ENCODE data around the gene PLEKHA4.
"Not testable (repeated sequence)": the region's sequence is repeated elsewhere in the genome, so short reads cannot be mapped to it uniquely, and the experiment has no call there.

Gene PLEKHA4

DNA sequence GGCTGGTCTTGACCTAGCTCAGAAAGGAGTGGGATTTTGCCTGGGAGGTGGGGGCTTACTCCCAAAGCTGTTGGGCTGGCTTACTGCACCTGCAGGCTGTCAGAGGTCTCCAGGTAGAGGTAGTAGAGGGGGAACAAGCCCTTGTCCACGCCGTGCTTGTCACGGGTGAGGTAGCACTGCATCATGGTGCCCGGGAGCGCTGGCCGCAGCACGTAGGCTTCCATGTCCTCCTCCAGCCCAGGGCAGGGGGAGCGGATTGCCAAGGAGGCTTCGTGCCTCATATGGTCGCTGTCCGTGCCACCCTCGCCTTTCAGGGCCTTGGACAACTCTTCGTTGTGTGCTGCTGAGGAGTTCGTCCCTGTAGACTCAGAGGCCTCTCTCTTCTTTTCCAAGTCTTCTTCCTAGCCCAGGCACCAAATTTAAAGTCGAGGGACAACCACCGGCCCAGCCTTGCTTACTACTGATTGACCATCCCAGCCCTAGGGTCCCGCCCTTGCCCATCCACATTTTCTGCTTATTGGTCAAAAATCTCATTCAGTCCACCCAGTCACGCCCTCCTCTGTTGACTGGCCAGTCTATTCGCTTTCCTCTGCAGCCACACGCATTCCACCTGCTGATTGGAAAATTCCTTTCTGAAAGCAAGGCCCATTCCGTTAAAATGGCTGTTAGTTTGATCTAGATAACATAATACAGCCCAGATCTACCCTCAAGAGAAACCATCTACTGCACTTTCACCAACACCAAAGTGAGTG is 19.6 kb upstream of the PLEKHA4 start:
- DNase-seq, result no peak

- DNase-seq, result no peak
These were observed 15.3 kb upstream of the PLEKHA4 start for GRCh38 chr19:48883726-48884125.

DNA sequence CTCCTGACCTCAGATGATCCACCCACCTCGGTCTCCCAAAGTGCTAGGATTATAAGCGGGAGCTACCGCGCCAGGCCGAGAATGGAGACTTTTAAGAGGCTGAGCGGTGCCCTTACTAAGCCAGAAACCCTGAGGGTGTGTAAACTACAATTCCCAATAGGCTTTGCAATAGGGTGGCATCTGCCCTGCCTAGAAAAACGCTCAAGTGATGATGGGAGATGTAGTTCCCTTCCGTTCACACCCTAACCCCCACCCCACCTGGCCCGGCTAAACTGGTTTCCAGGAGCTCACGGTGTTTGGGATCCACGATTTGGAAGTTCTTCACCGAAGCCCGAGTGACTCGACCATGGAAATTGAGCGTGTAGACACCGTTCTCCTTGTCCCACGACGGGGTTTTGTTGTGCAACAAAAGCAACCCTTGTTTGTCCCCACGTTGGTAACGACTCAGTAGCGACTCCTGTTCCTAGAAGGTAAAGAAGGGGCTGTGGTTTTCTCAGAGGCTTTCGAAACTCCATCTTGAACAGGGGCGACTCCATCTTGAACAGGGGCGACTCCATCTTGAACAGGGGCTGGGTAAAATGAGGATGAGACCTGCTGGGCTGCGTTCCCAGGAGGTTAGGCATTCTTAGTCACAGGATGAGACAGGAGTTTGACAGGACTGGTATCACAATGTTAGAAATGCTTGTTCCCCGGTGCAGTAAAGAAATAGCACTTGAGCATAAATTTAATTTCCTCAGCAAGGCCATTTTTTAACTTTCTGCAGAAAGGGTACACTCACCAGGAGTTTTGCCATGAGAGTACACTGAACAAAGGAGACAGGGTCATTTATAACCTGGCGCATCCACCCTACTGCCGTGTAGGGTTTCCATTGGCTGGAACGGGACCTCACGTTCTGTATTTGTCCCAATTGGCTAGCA is 13.6 kb upstream of the PLEKHA4 start:
- DNase-seq, result no peak

DNA sequence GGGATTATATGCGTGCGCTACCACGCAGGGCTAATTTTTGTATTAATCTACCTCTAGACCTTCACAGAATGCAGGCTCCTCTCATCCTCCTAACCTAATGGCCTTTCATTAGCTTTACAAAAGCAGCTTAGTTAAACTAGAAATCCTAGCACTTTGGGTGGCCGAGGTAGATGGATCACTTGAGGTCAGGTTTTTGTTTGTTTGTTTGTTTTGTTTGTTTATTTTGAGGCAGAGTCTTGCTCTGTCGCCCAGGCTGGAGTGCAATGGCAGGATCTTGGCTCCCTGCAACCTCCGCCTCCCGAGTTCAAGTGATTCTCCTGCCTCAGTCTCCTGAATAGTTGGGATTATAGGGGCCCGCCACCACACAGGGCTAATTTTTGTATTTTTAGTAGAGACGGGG is 11.3 kb upstream of the PLEKHA4 start:
- not testable (repeated sequence) for DNase-seq

GRCh38 chr19:48879025-48879637 is 10.7 kb upstream of the PLEKHA4 start:
- no peak for DNase-seq

DNA sequence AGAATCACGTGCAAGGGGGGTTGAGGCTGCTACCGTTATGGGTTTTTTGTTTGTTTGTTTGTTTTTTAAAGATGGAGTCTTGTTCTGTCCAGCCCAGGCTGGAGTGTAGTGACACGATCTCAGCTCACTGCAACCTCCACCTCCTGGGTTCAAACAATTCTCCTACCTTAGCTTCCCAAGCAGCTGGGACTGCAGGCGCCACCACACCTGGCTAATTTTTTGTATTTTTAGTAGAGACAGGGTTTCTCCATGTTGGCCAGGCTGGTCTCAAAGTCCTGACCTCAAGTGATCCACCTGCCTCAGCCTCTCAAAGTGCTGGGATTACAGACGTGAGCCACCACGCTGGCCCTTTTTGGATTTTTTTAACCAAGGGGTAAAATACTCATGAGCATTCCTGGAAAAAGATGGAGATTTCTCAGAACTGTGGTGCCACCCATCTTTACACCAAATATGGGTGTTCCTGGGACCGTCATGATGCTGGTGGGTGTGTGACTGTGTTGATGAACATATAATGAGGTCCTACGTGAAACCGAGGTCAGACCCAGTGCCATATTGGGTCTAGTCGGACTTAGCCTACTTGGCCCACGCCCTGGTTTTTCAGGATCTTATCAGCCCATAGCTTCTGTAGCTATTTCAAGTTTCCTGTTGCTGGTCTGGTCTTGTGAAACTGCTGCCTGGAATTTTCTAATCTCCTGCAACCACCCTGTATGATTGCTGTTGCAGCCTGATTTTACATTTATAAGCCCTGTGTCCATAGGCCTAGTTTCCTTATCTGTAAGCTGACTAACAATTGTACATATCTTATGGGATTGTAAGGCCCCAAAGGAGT is 10.0 kb upstream of the PLEKHA4 start:
- DNase-seq, result peak; percentile 62

DNA sequence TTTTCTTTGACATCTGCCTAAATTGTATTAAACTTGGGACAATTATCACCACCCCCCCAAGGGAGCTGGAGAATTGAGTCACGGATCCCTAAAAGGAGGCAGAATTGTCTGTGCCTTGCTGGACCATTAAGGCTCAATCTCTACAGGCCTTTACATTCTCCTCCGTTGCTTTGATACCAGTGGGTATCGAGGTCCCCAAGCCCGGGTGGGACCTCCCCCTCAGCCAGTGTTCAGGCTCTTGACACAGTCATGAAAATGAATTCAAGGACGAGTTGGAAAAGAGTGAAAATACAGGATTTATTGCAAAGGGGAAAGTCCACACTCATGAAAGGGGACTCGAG is 9.4 kb upstream of the PLEKHA4 start:
- DNase-seq, result no peak

- peak; percentile 39 for DNase-seq
These were observed 7.9 kb upstream of the PLEKHA4 start for GRCh38 chr19:48876043-48876981.

DNA sequence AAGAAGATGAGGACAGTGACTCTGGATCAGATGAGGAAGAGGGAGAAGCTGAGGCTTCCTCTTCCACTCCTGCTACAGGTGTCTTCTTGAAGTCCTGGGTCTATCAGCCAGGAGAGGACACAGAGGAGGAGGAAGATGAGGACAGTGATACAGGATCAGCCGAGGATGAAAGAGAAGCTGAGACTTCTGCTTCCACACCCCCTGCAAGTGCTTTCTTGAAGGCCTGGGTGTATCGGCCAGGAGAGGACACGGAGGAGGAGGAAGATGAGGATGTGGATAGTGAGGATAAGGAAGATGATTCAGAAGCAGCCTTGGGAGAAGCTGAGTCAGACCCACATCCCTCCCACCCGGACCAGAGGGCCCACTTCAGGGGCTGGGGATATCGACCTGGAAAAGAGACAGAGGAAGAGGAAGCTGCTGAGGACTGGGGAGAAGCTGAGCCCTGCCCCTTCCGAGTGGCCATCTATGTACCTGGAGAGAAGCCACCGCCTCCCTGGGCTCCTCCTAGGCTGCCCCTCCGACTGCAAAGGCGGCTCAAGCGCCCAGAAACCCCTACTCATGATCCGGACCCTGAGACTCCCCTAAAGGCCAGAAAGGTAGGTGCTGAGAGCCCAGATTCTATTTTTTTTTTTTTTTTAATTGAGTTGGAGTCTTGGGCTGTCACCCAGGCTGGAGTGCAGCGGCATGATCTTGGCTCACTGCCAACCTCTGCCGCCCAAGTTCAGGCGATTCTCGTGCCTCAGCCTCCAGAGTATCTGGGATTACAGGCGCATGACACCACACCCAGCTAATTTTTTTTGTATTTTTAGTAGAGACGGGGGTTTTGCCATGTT is 6.1 kb upstream of the PLEKHA4 start:
- DNase-seq, result peak; percentile 81

- DNase-seq, result peak; percentile 58
These were observed 5.3 kb upstream of the PLEKHA4 start for GRCh38 chr19:48873476-48874302.

DNA sequence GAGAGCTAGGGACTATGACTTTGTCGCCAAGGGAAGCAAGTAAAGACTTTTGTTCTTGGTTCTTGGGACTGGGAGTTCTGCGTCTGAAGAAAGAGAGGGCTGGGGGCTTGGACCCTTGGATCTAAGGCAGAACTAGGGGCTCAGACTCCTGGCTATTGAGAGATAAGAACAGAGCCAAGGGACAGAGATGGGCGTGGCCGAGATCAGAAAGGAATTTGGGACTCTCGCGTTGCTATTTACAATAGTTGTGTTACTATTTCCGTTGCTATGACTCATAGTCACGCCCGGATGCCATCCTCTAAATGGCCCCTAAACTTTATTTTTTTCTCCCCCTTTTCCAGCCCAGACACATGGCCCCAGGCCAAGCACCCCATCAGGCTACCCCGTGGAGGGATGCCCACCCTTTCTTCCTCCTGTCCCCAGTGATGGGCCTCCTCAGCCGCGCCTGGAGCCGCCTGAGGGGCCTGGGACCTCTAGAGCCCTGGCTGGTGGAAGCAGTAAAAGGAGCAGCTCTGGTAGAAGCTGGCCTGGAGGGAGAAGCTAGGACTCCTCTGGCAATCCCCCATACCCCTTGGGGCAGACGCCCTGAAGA is 4.6 kb upstream of the PLEKHA4 start:
- peak; percentile 93 for DNase-seq

- DNase-seq, result peak; percentile 99
These were observed 3.9 kb upstream of the PLEKHA4 start, which contains the start of gene PPP1R15A for GRCh38 chr19:48872182-48872883. Gene PPP1R15A (plus strand): TSS chr19:48872421. CDS start chr19:48873234, 813 bp downstream.

GRCh38 chr19:48871471-48872181 is 3.2 kb upstream of the PLEKHA4 start:
- DNase-seq, result not testable (repeated sequence)

- DNase-seq, result peak; percentile 45
These were observed 1.6 kb upstream of the PLEKHA4 start for GRCh38 chr19:48870048-48870447.

- DNase-seq, result no peak
These were observed 687 bp downstream of the PLEKHA4 start for GRCh38 chr19:48867746-48868113.

GRCh38 chr19:48867123-48867745 is 1.2 kb downstream of the PLEKHA4 start:
- DNase-seq, result no peak

- no peak for DNase-seq
These were observed 1.7 kb downstream of the PLEKHA4 start for GRCh38 chr19:48866692-48867091.

Measured in suppressor macrophage treated with lipopolysaccharide for 4 hours (primary cell).